Left lung (tissue), 10 donors: ENCODE measurements around the gene ANKRD16. TPM values are rescaled to one million over a fixed set of nuclear protein-coding genes. Genes with fewer than 3 reads are reported as not detected.

Source experiments
- ATAC-seq: fragments of 200-7000 bp; cut with Tn5 transposase; one replicate; pipeline ENCODE4 v1.9.1; 2020; ENCODE audit warnings: moderate library complexity
- DNase-seq, 4 donors: peaks; one replicate each; pipeline ENCODE4 v3.0.0-alpha.2; 2013 to 2020
- H3K27ac ChIP-seq, 2 donors: fragments of 200-600 bp; sonication (generic) in 1 of 2; one replicate each; pipeline versions ENCODE4 v1.5.0 to v1.8.0; 2020 to 2021
- H3K27me3 ChIP-seq, 2 donors: fragments of 200-600 bp; sonication (generic) in 1 of 2; one replicate each; pipeline versions ENCODE4 v1.5.0 to v1.8.0; 2020 to 2021
- H3K36me3 ChIP-seq, 2 donors: fragments of 200-600 bp; sonication (generic) in 1 of 2; one replicate each; pipeline versions ENCODE4 v1.5.0 to v1.8.0; 2020 to 2021
- H3K4me1 ChIP-seq, 2 donors: fragments of 200-600 bp; one replicate each; pipeline ENCODE4 v1.8.0; 2021
- H3K4me3 ChIP-seq, 2 donors: fragments of 200-600 bp; sonication (generic) in 1 of 2; one replicate each; pipeline versions ENCODE4 v1.5.0 to v1.8.0; 2020 to 2021; ENCODE audit warnings: mild to moderate bottlenecking in 1 of 2
- H3K9me3 ChIP-seq, 2 donors: fragments of 200-600 bp; sonication (generic) in 1 of 2; one replicate each; pipeline versions ENCODE4 v1.5.0 to v1.8.0; 2020 to 2021
- intact Hi-C, 2 donors: fragments of 100-400 bp; cut with DNase I; formaldehyde crosslinking; loops; one replicate each; pipeline versions ENCODE4 v1.11.2 to v1.14.2; 2022
- polyA plus RNA-seq, 6 donors: library from polyadenylated mRNA; unstranded; fragments of 120-200 nt; gene quantifications; one replicate each; pipeline ENCODE4 v1.2.1, GENCODE V29; 2013; ENCODE audit not compliant: insufficient read length in 6 of 6
- total RNA-seq, 2 donors: library from RNA; stranded (reverse); fragmentation: NEBNext Ultra II Directional; extraction: Animal tissue kit (Norgen Biotek cat#: 25700); gene quantifications; one replicate each; pipeline ENCODE4 v1.2.1, GENCODE V29; 2021
- TF ChIP-seq, protein P1 (sequence below), 2 donors: fragments of 200-600 bp; sonication (generic) in 1 of 2; IDR thresholded peaks; one replicate each; pipeline versions ENCODE4 v1.5.0 to v1.8.0; 2021; ENCODE audit warnings: antibody characterized with exemption in 2 of 2
- donor health status: DM: no; HTN: yes; CAD: no.
- donor health status: DM: no; HTN: no; CAD: no.

Gene ANKRD16
- total and polyA plus RNA-seq, 8 donors, result 4.4 to 13.0 (median 11.7) TPM

DNA sequence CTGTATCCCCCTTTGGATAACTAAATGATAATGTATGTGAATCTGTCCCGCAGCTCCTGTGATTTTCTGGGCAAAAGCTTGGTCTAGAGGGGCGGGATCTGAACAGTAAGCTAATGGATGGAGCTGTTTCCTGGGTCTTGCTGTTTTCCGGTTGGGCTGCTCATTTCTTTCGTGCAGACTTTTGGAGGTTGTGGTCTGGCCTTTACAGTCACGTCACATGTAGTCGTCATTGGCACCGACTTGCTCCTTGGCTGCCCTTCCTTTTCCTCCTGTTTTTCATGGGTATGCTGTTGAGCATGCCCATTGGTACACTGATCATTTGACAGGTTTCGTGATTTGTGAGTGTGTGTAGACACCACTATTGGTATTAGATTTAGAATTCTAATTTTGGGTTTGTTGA lies 2.3 kb upstream of the ANKRD16 start:
- ATAC-seq (no peak), DNase-seq (no peak)
- intact Hi-C loops, result no loop called here
- peaks cover 0 to 27% of the 10 kb centered on the region in 2 donors for H3K36me3 ChIP-seq
- H3K27me3 ChIP-seq, result no peaks in the 10 kb centered on the region
- TF ChIP-seq, protein P1, sequence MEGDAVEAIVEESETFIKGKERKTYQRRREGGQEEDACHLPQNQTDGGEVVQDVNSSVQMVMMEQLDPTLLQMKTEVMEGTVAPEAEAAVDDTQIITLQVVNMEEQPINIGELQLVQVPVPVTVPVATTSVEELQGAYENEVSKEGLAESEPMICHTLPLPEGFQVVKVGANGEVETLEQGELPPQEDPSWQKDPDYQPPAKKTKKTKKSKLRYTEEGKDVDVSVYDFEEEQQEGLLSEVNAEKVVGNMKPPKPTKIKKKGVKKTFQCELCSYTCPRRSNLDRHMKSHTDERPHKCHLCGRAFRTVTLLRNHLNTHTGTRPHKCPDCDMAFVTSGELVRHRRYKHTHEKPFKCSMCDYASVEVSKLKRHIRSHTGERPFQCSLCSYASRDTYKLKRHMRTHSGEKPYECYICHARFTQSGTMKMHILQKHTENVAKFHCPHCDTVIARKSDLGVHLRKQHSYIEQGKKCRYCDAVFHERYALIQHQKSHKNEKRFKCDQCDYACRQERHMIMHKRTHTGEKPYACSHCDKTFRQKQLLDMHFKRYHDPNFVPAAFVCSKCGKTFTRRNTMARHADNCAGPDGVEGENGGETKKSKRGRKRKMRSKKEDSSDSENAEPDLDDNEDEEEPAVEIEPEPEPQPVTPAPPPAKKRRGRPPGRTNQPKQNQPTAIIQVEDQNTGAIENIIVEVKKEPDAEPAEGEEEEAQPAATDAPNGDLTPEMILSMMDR (IDR thresholded peaks at IDR 0.05), result no peak
- no peak overlapping the region for H3K4me3 ChIP-seq
- H3K4me1 ChIP-seq, result peaks cover 18 to 52% of the 10 kb centered on the region in 2 donors
- H3K9me3 ChIP-seq, result no peaks in the 10 kb centered on the region
- no peak overlapping the region for H3K27ac ChIP-seq

DNA sequence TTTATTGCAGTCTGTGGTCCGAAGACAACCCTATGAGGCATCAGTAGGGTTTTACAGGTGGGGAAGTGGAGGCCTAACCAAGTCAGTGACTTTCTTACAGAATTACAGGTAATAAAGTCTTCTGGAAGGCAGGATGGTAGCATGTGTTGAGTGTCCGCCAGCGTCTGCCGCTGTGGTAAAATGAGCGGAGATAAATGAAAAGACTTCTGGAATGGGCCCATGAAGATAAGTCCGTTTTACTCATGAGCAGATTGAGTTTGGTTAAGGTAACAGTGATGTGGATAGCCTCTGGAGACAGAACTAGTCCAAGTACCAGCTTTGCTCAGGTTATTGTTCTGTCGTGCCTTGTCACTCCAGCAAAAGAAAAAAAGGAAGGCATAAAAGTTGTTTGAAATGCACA lies 1.3 kb upstream of the ANKRD16 start:
- H3K36me3 ChIP-seq, result peaks cover 0 to 21% of the 10 kb centered on the region in 2 donors
- intact Hi-C loops, result no loop called here
- ATAC-seq, result no peak
- no peaks in the 10 kb centered on the region for H3K27me3 ChIP-seq
- no peaks in the 10 kb centered on the region for H3K9me3 ChIP-seq
- no peak for DNase-seq
- no peak overlapping the region for H3K27ac ChIP-seq
- TF ChIP-seq, protein P1 (IDR thresholded peaks at IDR 0.05), result no peak
- H3K4me1 ChIP-seq, result peaks cover 18 to 52% of the 10 kb centered on the region in 2 donors
- peak overlapping the region; percentile 75 to 95 for H3K4me3 ChIP-seq

DNA sequence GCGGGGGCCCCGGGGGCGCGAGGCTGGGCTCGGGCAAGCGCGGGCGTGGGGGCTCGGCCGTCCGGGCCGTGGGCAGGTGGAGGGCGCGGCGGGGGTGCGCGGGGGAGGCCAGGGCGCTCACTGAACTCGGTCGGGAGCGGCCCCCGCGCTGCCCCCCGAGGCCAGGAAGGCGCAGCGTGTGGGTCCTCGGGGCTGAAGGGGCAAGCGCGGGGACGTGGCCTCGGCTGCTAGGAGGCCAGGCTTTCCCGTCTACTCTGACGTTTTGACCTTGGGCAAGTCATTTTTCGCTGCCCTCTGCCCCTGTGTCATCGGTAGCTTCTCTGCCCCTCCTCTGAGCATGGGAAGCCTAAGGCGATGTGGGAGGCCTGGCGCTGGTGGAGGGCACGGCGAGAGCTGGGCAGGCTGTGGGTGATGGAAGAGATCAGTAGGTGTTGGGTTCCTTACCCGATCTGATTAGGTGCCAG lies 791 bp upstream of the ANKRD16 start:
- DNase-seq (no peak), ATAC-seq (no peak)
- peak overlapping the region; percentile 44 to 81 for H3K27ac ChIP-seq
- H3K4me3 ChIP-seq, result peak overlapping the region; percentile 75 to 95
- TF ChIP-seq, protein P1 (IDR thresholded peaks at IDR 0.05), result no peak
- no peaks in the 10 kb centered on the region for H3K9me3 ChIP-seq
- peaks cover 18 to 52% of the 10 kb centered on the region in 2 donors for H3K4me1 ChIP-seq
- intact Hi-C loops, result no loop called here
- no peaks in the 10 kb centered on the region for H3K27me3 ChIP-seq
- peaks cover 0 to 16% of the 10 kb centered on the region in 2 donors for H3K36me3 ChIP-seq

DNA sequence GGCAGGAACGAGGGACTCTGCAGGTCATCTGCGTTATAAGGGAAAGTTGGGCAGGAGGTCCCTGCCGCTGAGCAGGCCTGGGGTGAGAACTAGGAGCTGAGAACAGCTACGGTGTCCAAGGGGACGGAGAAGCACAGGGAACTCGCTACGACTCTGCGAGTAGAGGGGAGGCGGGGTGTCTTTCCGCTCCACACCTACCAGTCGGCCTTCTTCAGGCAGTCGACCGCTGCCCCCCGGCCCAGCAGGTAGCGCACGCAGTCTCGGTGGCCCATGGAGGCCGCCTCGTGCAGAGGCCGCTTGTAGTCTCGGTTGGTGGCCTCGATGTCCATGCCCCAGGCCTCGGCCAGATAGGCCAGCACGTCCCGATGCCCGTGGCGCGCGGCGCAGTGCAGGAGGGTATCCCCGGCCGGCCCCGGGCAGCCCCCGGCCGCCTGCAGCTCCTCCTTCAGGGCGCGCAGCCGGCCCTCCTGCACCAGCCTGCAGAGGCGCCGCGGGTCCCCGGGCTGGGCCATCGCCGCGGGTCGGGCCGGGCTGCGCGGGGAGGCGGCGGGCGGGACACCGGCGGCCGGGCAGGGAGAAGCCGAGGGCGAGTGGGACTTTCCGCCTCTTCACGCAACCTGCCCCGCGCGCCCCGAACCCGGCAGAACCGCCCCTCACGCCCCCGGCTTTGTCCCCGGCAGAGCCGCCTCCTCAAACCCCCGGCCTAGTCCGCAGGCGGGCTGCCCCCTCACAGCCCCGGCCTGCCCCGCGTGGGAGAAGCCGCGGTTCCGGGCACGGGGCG lies 660 bp downstream of the ANKRD16 start:
- intact Hi-C loops, result no loop called here
- ATAC-seq, result peak; percentile 27

DNA sequence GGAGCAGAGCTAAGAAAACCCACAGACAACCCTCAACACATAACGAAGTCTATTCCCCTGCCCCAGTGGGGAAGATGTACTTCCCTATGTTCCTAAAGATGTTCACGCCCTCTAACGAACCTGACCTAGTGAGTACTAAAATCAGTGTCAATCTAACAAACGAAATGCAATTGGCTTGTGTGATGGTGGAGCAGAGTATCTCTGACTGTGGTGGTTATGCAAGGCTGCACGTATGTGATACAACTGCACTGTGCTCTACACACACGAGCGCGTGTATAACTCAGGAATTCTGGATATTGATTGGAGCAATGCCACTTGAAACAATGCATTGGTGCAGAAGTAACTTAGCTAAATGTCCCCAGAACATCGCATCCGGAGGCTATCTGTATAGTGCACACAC lies 1.3 kb downstream of the ANKRD16 start:
- H3K27me3 ChIP-seq, result no peaks in the 10 kb centered on the region
- TF ChIP-seq, protein P1 (IDR thresholded peaks at IDR 0.05), result no peak
- no peak overlapping the region for H3K27ac ChIP-seq
- peaks cover 18 to 40% of the 10 kb centered on the region in 2 donors for H3K4me1 ChIP-seq
- ATAC-seq (no peak), DNase-seq (no peak)
- no peaks in the 10 kb centered on the region for H3K9me3 ChIP-seq
- peaks cover 0 to 7% of the 10 kb centered on the region in 2 donors for H3K36me3 ChIP-seq
- intact Hi-C loops, result no loop called here
- H3K4me3 ChIP-seq, result peak overlapping the region; percentile 92 to 95

More for the DNA sequence above, 660 bp downstream of the ANKRD16 start:
- Histone ChIP-seq H3K27ac (peak overlapping the region; percentile 48 to 81), H3K4me3 (peak overlapping the region; percentile 92 to 95), H3K4me1 (peaks cover 18 to 44% of the 10 kb centered on the region in 2 donors), H3K9me3 (no peaks in the 10 kb centered on the region), H3K36me3 (peaks cover 0 to 3% of the 10 kb centered on the region in 2 donors), H3K27me3 (no peaks in the 10 kb centered on the region)
- TF ChIP-seq, protein P1 (IDR thresholded peaks at IDR 0.05), result no peak
- peak in 2 of 4 donors; percentile 42 to 87 for DNase-seq
